Measurements from ENCODE around the gene RABGAP1L.
"Not testable (repeated sequence)": the region's sequence is repeated elsewhere in the genome, so short reads cannot be mapped to it uniquely, and the experiment has no call there.

RABGAP1L gene

GRCh38 chr1:174428739-174429138 lies 269.4 kb downstream of the RABGAP1L start:
- no peak for DNase-seq (ENCODE audit: low read depth in 2 of 2)

DNA sequence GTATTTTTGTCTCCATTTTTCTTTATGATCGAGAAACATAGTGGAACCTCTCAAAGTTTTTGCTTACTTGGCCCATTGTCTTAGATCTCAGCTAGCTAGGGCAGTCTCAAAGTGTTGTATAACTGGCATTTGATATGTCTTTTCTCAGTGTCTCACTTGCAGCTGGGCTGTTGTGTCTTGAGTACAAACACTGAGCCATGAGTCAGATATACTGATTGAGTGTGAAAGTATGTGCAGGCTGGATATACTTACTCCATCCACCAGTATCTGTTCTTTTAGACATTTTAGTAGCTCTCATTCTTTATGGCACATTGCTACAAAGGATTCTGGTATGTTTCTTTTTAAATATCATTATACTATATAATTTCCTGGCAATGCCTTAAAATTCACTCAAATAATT lies 274.1 kb downstream of the RABGAP1L start:
- DNase-seq (ENCODE audit: low read depth in 2 of 2): no peak

DNA sequence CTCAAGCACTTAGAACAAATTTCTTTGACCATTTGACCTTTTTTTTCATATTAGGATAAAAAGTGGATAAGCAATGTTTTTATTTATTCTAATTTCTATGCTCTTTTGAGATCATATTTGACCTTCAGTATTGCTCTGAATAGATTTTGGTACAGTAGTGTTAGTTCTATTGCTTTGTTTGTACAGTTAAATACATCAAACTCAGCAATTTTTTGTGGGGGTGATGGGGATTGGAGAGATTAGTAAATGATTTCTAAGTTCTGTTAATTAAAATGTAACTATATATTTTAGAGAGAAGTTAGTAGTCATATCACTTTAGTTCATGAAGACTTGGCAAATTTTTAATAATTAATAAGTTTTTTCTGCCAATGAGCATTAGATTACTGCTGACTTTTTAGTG lies 286.0 kb downstream of the RABGAP1L start:
- DNase-seq (ENCODE audit: low read depth in 2 of 2): no peak

DNA sequence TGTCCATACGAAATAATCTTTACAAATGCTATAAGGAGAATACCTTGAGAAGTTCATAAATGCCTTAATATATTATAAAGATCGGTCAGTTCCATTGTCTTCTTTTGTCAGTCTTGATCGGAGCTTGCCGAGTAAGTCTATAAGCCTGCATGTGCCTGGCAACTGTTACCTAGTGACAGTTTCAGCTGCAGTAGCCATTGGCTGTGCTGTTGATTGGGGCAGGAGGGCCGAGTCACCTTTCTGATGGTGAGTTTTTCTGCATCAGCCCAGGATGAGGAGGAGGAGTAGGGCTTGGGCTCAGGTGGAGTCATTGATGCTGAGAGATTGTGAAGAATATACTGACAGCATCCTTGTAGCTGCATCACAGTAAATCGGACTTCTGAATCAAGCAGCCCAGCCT lies 286.5 kb downstream of the RABGAP1L start:
- no peak for DNase-seq (ENCODE audit: low read depth in 2 of 2)

DNA sequence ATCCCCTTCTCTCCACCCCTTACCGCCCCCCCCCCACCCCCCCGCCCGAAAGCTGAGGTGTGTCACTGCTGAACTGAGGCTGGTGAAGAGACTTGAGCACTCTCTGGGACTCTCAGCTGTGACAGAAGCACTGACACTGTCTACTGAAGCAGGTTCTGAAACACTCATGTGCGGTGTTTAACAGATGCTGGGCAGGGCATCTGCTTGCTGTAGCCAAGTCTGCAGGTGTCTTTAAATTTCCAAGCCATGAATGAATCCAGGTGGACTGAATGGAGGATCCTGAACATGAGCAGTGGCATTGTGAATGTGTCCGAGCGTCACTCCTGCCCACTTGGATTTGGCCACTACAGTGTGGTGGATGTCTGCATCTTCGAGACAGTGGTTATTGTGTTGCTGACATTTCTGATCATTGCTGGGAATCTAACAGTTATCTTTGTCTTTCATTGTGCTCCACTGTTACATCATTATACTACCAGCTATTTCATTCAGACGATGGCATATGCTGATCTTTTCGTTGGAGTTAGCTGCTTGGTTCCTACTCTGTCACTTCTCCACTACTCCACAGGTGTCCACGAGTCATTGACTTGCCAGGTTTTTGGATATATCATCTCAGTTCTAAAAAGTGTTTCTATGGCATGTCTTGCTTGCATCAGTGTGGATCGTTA lies 288.7 kb downstream of the RABGAP1L start, which contains the start of gene GPR52:
Gene GPR52 (plus strand): TSS at position 99 of the 665 bp plus-strand sequence. CDS start 148 bp downstream, at position 247.
- no peak for DNase-seq (ENCODE audit: low read depth in 2 of 2)

GRCh38 chr1:174448531-174448883 lies 289.2 kb downstream of the RABGAP1L start:
- no peak for DNase-seq (ENCODE audit: low read depth in 2 of 2)

DNA sequence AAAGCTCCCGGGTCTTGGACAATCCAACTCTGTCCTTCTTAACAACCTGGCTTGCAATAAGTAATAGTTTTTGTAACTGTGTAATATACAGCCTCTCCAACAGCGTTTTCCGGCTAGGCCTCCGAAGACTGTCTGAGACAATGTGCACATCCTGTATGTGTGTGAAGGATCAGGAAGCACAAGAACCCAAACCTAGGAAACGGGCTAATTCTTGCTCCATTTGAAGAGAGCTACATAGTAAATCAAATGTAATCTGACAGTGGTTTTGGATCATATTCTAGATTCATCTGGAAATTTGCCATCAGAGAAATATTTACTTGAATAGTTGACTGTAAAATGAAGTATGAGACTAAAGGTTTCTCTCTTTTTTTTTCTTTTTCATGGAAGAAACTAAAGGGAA lies 289.7 kb downstream of the RABGAP1L start:
- no peak for DNase-seq (ENCODE audit: low read depth in 2 of 2)

- DNase-seq (ENCODE audit: low read depth in 2 of 2): no peak
Observed at GRCh38 chr1:174451408-174451807, 292.1 kb downstream of the RABGAP1L start.

- DNase-seq (ENCODE audit: low read depth in 2 of 2): no peak
Observed at GRCh38 chr1:174465855-174466254, 306.5 kb downstream of the RABGAP1L start.

GRCh38 chr1:174466607-174467006 lies 307.3 kb downstream of the RABGAP1L start:
- DNase-seq (ENCODE audit: low read depth in 2 of 2): no peak

- DNase-seq (ENCODE audit: low read depth in 2 of 2): no peak
Observed at GRCh38 chr1:174469052-174469451, 309.7 kb downstream of the RABGAP1L start.

DNA sequence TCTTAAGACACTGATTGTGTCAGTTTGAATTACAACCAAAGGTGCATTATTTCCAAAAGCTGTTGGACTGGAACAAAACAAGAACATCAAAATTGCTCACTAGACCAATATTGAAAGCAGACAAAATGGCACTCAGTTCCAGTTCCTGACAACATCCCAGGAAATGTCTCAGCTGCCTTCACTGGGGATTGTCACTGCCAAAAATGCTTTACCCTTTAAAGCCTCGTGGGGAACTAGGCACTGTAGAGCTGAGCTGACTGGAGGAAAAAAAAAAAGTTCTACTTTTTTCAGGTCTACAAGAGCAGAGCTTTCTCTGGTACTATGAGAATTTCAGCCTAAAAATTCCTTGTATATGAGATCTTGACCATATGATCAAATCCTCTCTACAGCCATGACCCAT lies 310.4 kb downstream of the RABGAP1L start:
- DNase-seq (ENCODE audit: low read depth in 2 of 2): no peak

GRCh38 chr1:174479281-174479680 lies 320.0 kb downstream of the RABGAP1L start:
- DNase-seq (ENCODE audit: low read depth in 2 of 2): no peak

GRCh38 chr1:174480324-174480723 lies 321.0 kb downstream of the RABGAP1L start:
- DNase-seq (ENCODE audit: low read depth in 2 of 2): no peak

- no peak for DNase-seq (ENCODE audit: low read depth in 2 of 2)
Observed at GRCh38 chr1:174491606-174492005, 332.3 kb downstream of the RABGAP1L start.

DNA sequence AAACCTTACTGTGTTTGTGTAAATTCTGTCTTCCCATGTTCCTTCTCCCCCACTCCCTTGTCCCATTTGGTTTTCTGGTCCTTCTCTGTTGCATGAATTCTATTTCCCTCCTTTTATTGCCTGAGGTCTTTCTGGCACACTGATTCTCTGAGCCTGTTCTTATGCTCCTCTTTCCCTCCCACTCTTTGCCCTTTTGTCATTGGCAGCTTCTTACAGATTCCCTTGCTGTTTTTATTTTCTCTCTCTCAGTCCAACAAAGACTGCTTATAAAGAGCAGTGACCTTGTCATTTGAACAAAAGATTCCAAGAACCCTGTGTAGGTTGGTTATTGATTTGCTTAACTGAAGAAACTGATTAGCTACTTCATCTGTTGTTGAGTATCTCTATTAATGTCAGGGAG lies 338.2 kb downstream of the RABGAP1L start:
- DNase-seq (ENCODE audit: low read depth in 2 of 2): no peak

DNA sequence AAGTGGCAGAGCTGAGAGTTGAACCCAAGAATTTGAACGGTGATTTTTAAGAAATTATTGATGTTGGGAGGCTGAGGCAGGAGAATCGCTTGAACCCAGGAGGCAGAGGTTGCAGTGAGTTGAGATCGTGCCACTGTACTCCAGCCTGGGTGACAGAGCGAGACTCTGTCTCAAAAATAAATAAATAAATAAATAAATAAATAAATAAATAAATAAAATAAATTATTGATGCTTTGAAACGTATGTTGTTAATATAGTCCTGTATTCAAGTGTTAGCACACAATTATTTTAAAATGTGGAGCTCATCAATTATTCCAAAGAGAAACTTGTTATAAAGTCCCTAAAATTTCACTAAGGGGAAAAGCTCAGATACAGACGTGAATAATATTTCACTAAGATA lies 357.4 kb downstream of the RABGAP1L start:
- not testable (repeated sequence) for DNase-seq (ENCODE audit: low read depth in 2 of 2)

GRCh38 chr1:174519844-174520243 lies 360.5 kb downstream of the RABGAP1L start:
- no peak for DNase-seq (ENCODE audit: low read depth in 2 of 2)

DNA sequence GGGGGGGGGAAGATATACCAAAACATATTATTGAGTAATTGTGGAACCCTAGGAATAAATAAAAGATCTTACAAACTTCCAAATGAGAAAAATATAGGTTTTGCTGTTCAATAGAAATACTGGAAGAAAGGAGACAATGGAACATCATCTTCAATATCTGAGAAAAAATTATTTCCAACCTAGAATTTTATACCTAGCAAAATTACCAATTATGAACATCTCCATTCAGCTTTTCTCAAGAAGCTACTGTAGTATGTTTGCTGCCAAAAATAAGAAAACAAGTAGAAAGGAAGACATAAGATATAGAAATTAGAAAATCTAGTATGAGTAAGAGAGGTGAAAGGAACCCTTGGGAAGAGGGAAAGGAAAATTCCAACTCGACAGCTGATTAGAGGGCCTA lies 372.4 kb downstream of the RABGAP1L start:
- no peak for DNase-seq (ENCODE audit: low read depth in 2 of 2)

DNA sequence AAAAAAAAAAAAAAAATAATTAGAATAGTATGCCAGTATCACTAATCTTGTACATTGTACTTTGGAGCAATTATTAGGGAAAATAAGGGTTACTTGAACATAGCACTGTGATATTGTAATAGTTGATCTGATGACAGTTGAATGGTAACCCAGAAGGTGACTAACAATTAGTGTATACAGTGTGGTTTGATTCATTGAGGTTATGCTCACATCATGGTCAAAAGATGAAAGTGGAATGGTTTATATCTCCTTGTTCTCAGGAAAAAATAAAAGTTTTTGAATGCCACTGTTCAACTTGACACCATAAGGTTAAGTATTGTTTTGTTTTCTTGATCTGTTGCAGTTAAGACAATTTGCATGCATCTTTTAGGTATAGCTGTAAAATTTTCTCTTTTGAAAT lies 375.5 kb downstream of the RABGAP1L start:
- no peak for DNase-seq (ENCODE audit: low read depth in 2 of 2)

DNA sequence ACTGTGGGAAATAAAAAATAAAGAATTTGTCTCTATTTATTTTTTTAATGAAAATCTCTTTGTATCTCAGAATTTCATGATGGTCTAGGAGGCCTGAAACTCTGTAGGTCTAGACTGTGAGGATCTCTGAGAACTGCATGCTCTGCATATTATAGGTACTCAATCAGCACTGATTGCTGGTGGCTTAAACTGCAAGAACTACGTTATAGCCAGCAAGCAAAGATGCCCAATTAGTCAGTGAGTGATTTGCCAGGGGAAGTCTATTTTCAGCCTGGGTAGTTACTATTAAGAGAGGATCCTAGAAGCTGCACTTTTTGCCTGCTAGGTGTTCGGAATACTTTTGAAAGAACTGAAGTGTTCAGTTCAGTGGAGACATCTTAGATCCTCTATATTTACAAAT lies 375.9 kb downstream of the RABGAP1L start:
- no peak for DNase-seq (ENCODE audit: low read depth in 2 of 2)

DNA sequence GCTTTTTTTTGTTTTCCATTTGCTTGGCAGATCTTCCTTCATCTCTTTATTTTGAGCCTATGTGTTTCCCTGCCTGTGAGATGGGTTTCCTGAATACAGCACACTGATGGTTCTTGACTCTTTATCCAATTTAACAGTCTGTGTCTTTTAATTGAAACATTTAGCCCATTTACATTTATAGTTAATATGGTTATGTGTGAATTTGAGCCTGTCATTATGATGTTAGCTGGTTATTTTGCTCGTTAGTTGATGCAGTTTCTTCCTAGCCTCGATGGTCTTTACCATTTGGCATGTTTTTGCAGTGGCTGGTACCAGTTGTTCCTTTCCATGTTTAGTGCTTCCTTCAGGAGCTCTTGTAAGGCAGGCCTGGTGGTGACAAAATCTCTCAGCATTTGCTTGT lies 384.1 kb downstream of the RABGAP1L start:
- DNase-seq (ENCODE audit: low read depth in 2 of 2): not testable (repeated sequence)

DNA sequence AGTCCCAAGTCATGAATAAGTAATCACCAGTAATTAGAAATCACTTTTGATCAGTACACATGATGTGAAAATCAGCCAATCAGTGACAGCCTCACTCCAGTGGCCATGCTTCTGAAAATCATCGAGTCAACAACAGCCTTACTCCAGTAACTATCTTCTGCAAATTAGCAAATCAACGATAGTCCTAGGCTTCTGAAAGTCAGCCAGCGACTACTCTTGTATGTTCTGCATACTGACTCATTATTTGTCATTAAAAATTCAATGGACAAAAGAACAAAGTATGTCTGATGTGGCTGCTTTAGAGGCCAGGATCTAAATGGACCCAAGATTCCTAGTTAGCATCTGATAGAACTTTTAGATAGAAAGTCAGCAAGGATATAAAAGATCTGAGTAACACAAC lies 391.0 kb downstream of the RABGAP1L start:
- no peak for DNase-seq (ENCODE audit: low read depth in 2 of 2)

DNA sequence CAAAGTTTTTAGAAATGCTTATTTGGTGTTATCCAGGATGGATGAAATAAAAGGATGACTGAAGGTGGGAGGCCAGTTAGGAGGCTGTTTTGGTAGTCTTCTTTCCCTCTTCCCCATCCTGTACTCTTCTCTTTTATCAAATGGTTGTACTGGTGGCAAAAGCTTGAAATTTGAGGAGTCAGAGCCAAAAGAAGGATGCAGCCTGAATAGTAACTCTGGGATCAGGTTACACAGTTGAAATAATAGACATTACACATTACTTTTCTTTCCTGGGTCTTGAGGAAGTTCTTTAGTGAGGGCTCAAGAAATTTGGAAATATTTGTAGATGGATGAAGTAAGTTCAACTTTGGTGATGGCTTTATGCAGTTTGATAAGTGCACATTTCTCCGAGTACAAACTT lies 397.1 kb downstream of the RABGAP1L start:
- DNase-seq (ENCODE audit: low read depth in 2 of 2): no peak
